Upper lobe of left lung (tissue), 4 donors: Measurements from ENCODE around the gene CAPZB.

Experiments
- POLR2A ChIP-seq, 4 donors: fragments of 450-650 bp; IDR thresholded peaks; one replicate each; pipeline ENCODE4 v1.5.1; 2016 to 2017; ENCODE audit warnings: antibody characterized with exemption in 4 of 4, mild to moderate bottlenecking in 2 of 4
- TF ChIP-seq, protein P1 (sequence below), 6 experiments: fragments of 450-650 bp in 4 of 6; fragments of 200-600 bp in 2 of 6; sonication (generic) in 2 of 6; IDR thresholded peaks; one replicate each; pipeline ENCODE4 v1.5.1; 2016 to 2019; ENCODE audit warnings: antibody characterized with exemption in 6 of 6

DNA sequence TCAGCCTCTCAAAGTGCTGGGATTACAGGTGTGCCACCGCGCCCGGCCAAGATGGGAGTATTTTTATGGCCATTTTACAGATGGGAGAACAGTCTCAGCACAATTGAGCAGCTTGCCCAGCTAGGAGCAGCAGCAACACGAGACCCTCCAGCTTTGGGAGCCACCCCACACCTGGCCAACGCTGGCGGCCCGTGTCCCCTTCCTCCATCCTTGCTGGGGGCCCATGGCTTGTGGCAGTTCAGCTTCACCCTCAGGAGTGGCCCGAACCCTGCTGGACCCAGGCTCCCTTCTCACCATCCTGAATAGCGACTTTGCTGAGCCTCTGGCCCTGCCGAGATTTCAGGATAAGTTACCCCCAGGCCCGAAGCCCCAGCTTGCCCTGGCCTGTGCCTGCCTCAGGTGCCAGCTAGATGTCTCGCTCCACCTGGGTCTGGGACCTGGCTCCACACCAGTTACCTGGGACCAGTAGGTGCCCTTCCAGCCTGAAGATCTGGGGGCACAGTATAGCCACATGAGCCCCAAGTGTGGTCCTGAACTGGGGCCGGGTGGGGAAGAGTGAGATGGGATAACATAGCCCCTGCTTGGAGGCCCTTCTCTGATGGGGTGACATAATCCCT lies 154.0 kb downstream of the CAPZB start:
- TF ChIP-seq, protein P1, sequence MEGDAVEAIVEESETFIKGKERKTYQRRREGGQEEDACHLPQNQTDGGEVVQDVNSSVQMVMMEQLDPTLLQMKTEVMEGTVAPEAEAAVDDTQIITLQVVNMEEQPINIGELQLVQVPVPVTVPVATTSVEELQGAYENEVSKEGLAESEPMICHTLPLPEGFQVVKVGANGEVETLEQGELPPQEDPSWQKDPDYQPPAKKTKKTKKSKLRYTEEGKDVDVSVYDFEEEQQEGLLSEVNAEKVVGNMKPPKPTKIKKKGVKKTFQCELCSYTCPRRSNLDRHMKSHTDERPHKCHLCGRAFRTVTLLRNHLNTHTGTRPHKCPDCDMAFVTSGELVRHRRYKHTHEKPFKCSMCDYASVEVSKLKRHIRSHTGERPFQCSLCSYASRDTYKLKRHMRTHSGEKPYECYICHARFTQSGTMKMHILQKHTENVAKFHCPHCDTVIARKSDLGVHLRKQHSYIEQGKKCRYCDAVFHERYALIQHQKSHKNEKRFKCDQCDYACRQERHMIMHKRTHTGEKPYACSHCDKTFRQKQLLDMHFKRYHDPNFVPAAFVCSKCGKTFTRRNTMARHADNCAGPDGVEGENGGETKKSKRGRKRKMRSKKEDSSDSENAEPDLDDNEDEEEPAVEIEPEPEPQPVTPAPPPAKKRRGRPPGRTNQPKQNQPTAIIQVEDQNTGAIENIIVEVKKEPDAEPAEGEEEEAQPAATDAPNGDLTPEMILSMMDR (IDR thresholded peaks at IDR 0.05) = no peak
- TF ChIP-seq POLR2A (IDR thresholded peaks at IDR 0.05) = no peak
